ENCODE measurements around the gene ANP32E. TPM values are rescaled to one million over a fixed set of nuclear protein-coding genes. Genes with fewer than 3 reads are reported as not detected.
A peak's percentile ranks its signal among the peaks of the same experiment; 100 is the strongest.

Gene ANP32E
- total and polyA plus RNA-seq, 2 donors from 2014 or later: 22.1 to 41.7 TPM

DNA sequence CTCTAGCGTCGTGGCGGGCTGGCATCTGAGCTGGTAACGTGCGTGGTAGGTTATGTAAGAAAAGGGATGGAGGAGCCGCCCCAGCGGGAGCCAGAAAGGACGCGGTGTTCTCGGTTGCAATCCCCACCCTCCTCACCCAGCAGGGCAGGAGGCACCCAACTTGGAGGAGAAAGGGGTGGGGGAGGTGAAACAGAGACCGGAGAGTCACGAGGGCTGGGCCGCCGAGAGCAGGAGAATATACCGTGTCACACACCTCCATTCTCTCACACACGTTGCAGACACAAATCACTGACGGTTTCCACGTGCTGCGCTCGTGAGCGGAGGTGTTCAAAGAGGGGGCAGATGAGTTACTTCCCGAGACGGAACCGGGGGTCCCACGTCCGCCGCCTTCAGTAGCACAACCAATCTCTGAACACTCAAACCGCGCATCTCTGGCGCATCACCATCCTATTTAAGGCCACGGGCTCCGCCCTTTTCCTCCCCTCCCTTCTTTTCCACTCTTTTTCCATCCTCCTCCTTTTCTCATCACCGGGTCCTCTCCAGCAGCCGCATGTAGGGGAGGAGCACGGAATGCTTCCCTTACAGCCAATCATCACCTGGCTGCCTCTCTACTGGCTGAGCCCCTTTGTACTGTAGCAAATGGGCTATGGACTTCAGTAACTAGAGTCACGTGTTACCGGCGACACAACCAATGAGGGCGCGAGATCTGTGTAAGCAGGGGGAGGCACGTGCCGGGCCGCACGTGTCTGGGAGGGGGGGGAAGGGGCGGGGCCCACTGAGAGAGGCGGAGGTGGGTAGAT, 46.0 kb upstream of the ANP32E start, which contains the start of gene CIART:
TSS of gene CIART (plus strand) at position 797 of the 800 bp plus-strand sequence. CDS start 714 bp downstream, outside the sequence.
- Histone ChIP-seq H3K4me3 (ENCODE audit: low read length in 3 of 3) (peak within 1 kb of the TSS; percentile 80 to 93 (median 92)), H3K27ac (ENCODE audit: low read depth in 2 of 2, low read length in 2 of 2) (peak within 1 kb of the TSS; percentile 90 to 92), H3K4me1 (ENCODE audit: control insufficient read depth in 2 of 3, insufficient read depth in 2 of 3, low read depth in 1 of 3, low read length in 3 of 3) (peaks cover 0 to 22% (median 15%) of the 10 kb centered on the region in 3 donors), H3K9me3 (ENCODE audit: control insufficient read depth in 2 of 3, insufficient read depth in 1 of 3, low read length in 3 of 3) (no peaks in the 10 kb centered on the region), H3K9ac (ENCODE audit: low read length in 3 of 3) (peak within 1 kb of the TSS; percentile 66 to 89 (median 87)), H3K36me3 (ENCODE audit: control insufficient read depth in 2 of 3, insufficient read depth in 3 of 3, low read length in 3 of 3) (peaks cover 0 to 6% (median 5%) of the 10 kb centered on the region in 3 donors), H3K27me3 (ENCODE audit: control insufficient read depth, insufficient read depth, low read length) (no peaks in the 10 kb centered on the region)
- intact Hi-C loops (cut with DNase I): no loop called here
- TF ChIP-seq, protein P1, sequence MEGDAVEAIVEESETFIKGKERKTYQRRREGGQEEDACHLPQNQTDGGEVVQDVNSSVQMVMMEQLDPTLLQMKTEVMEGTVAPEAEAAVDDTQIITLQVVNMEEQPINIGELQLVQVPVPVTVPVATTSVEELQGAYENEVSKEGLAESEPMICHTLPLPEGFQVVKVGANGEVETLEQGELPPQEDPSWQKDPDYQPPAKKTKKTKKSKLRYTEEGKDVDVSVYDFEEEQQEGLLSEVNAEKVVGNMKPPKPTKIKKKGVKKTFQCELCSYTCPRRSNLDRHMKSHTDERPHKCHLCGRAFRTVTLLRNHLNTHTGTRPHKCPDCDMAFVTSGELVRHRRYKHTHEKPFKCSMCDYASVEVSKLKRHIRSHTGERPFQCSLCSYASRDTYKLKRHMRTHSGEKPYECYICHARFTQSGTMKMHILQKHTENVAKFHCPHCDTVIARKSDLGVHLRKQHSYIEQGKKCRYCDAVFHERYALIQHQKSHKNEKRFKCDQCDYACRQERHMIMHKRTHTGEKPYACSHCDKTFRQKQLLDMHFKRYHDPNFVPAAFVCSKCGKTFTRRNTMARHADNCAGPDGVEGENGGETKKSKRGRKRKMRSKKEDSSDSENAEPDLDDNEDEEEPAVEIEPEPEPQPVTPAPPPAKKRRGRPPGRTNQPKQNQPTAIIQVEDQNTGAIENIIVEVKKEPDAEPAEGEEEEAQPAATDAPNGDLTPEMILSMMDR (IDR thresholded peaks at IDR 0.05; ENCODE audit: borderline replicate concordance, extremely low read depth, insufficient read depth): no peak
- peak; percentile 97 to 99 (median 98) for DNase-seq
- FAIRE-seq: peak; percentile 90

DNA sequence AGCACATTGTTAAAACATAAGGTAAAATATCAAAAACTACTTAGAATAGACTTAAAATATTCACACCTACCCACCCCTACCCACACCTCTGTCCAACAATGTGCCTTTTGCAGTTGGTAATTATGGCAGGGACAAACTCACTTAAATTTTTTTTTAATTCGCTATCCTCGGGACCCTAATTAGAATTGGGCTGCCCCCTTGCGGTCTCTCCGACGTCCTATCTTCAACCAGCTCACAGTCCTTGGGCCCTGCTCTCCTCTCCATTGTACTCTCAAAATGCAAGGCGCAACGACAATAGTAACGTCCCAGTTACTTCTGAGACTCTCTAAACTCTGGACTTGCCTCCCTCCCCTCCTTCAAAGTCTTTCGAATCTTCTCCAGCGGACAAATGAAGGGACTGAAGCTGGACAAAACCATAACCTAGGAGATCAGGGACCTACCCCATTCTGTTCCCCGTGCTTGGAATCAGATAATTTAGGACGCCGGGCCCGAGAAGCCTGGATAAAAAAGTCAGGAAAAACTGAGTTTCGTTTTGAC, 45.4 kb upstream of the ANP32E start:
- Histone ChIP-seq H3K4me1 (ENCODE audit: control insufficient read depth in 2 of 3, insufficient read depth in 2 of 3, low read depth in 1 of 3, low read length in 3 of 3) (peaks cover 0 to 22% (median 15%) of the 10 kb centered on the region in 3 donors), H3K4me3 (ENCODE audit: low read length in 3 of 3) (peak overlapping the region; percentile 45 to 93 (median 92)), H3K9ac (ENCODE audit: low read length in 3 of 3) (peak overlapping the region; percentile 1 to 89 (median 87)), H3K36me3 (ENCODE audit: control insufficient read depth in 2 of 3, insufficient read depth in 3 of 3, low read length in 3 of 3) (peaks cover 0 to 1% (median under 1%) of the 10 kb centered on the region in 3 donors), H3K9me3 (ENCODE audit: control insufficient read depth in 2 of 3, insufficient read depth in 1 of 3, low read length in 3 of 3) (no peaks in the 10 kb centered on the region), H3K27me3 (ENCODE audit: control insufficient read depth, insufficient read depth, low read length) (no peaks in the 10 kb centered on the region), H3K27ac (ENCODE audit: low read depth in 2 of 2, low read length in 2 of 2) (peak overlapping the region; percentile 90 to 92)
- TF ChIP-seq, protein P1 (IDR thresholded peaks at IDR 0.05; ENCODE audit: borderline replicate concordance, extremely low read depth, insufficient read depth): peak; percentile 68
- FAIRE-seq: no peak
- intact Hi-C loops (cut with DNase I): no loop called here
- DNase-seq: peak in 4 of 5 donors; percentile 78 to 88 (median 82)

DNA sequence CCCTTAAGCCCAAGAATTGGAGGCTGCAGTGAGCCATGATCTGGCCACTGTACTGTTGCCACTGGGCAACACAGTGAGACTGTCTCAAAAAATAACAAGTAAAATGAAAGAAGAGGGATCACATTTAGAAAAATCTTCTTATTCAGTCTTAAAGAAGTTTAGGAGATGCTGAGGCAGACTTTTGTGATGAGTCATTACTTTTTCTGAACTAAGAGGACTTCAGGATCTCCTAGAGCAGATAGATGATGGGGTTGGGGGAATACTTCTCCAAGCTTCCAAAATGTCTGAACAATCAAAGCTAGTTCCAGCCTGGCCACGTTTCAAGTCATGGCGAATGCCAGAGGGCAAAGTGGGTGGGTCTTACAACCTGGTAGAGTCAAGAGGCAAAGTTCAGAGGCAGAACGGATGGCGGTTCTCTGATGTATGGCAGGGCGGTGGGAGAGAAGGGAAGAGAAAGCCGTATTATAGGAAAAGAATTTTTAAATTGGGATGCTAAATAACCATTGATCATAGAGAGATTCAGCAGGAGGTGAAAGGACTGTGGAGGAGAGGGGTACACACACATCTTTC, 44.3 kb upstream of the ANP32E start:
- intact Hi-C loops (cut with DNase I): no loop called here
- Histone ChIP-seq H3K4me1 (ENCODE audit: control insufficient read depth in 2 of 3, insufficient read depth in 2 of 3, low read depth in 1 of 3, low read length in 3 of 3) (peaks cover 0 to 22% (median 15%) of the 10 kb centered on the region in 3 donors), H3K27ac (ENCODE audit: low read depth in 2 of 2, low read length in 2 of 2) (no peak overlapping the region), H3K4me3 (ENCODE audit: low read length in 3 of 3) (no peak overlapping the region), H3K9me3 (ENCODE audit: control insufficient read depth in 2 of 3, insufficient read depth in 1 of 3, low read length in 3 of 3) (no peaks in the 10 kb centered on the region), H3K36me3 (ENCODE audit: control insufficient read depth in 2 of 3, insufficient read depth in 3 of 3, low read length in 3 of 3) (no peaks in the 10 kb centered on the region), H3K27me3 (ENCODE audit: control insufficient read depth, insufficient read depth, low read length) (no peaks in the 10 kb centered on the region), H3K9ac (ENCODE audit: low read length in 3 of 3) (peak overlapping the region in 1 of 3 donors; percentile 87)
- FAIRE-seq (no peak), DNase-seq (peak in 1 of 5 donors; percentile 33)
- TF ChIP-seq, protein P1 (IDR thresholded peaks at IDR 0.05; ENCODE audit: borderline replicate concordance, extremely low read depth, insufficient read depth): no peak

Measured in kidney (tissue), 14 donors.